IPS DF 19.7 (cell line): ENCODE measurements around the gene IGFN1.

ENCODE experiments used
- DNase-seq: peaks from one replicate; pipeline ENCODE4 v3.0.0-alpha.2; 2013; ENCODE audit warnings: low read depth, low spot score

The IGFN1 gene

DNA sequence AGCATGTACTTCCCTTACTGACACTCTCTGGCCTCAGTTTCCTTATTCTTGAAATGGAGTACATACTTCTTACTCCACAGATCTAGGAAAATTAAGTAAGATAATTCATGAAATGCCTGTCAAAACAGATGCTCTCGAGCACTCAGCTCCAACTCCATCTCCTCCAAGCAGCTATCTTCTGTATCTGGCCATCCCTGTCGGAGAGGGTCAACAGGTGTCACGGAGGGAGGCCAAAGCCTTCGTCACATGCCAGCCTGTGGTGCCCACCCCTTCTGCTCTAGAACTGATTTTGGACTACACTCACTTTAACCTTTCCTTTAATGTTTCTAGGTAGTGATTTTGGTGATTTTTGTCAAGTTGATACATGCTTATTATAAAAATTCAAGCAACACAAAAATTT lies 73.9 kb downstream of the IGFN1 start:
- DNase-seq: no peak

GRCh38 chr1:201265756-201266155 lies 75.1 kb downstream of the IGFN1 start:
- DNase-seq: no peak

- no peak for DNase-seq
Observed at GRCh38 chr1:201266276-201266675, 75.7 kb downstream of the IGFN1 start.

GRCh38 chr1:201266774-201267173 lies 76.2 kb downstream of the IGFN1 start:
- DNase-seq: no peak

DNA sequence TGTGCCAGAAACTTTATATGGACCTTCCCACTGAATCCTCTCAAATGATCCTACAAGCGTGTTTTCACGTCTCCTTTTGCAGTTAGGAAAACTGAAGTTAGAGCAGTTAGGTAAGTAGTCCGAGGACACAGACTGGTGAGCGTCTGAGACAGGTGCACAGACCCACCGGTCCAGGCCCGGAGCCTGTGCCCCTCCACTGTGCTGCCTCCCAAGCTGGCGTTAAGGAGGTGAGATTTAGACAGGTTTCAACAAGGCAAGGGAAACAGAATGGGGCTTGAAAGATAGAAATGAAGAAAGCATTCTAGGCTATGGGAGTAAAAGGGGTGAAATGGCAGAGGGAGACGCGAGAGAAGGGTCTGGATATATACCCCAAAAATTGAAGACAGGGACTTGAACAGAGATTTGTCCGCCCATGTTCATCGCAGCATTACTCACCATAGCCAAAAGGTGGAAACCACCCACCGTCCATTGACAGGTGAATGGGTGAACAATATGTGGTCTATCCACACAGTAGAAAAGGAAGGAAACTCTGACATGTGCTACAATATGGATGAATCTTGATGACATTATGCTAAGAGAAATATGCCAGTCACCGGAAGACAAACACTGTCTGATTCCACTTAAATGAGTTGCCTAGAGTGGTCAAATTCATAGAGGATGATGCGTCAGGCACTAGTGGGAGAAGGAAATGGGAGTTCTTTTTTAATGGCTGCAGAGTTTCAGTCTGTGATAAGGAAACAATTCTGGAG lies 77.0 kb downstream of the IGFN1 start:
- no peak for DNase-seq

GRCh38 chr1:201268604-201269151 lies 78.1 kb downstream of the IGFN1 start:
- DNase-seq: no peak

DNA sequence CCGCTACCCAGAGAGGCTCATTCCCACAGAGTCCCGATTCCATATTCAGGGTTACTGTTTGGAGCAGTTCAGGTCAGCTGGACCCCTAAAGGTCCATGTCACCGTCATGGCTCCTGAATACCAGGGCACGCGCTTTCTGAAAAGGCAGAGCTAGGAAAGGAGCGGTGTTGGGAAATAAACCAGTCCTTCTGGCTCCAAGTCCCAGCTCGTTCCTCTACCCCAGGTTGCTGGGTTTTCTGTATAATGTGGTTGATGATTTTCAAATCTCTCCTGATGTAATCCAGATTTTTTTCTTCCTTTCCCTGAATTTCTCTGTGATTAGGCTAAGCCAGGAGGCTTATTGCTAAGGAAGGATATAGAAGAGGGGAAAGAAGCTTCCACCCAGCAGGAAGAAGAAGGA lies 78.7 kb downstream of the IGFN1 start:
- no peak for DNase-seq

DNA sequence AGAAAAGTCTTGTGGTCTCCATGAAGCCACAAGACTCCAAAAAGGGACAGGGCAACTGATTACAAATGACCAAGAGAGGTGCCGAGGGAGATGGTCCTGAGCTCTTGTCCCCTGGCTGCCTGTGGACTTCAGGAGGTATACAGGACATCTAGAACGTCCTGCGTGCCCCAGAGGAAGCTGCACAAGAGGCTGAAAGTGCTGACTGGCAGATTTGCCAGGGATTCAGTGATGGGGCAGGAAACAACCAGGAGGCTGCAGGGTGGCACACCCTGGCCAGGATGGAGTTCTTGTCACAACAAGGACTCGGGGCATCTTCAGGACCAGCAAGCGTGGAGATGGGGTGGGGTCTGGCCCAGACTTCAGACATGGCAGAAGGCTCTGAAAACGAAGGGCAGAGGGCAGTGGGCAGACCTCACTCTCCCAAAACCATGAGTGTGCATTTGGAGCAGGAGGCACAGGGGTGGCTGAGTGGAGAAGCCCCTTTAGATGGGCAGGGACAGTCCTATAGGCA lies 79.3 kb downstream of the IGFN1 start:
- DNase-seq: no peak

GRCh38 chr1:201270616-201271390 lies 80.2 kb downstream of the IGFN1 start:
- DNase-seq: no peak

DNA sequence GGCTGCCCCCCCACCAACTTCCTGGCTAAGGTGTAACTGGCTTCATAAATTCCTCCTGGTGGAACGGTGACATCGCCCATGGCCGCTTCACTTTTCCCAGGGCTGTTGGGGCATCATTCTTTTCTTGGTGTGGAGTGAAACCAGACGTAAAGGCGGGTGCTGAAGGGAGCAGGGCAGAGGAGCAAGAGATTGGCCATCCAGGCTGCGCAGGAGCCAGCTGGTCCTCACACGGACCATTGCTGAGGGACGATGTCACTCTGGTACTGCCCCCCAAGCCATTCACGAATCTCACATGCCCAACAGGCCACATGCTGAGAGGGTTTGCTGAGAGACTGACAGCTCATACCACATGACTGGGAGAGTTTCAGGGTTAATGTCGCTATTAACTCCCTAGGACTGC lies 82.2 kb downstream of the IGFN1 start:
- DNase-seq: no peak

GRCh38 chr1:201274616-201275252 lies 84.1 kb downstream of the IGFN1 start:
- no peak for DNase-seq

- DNase-seq: no peak
Observed at GRCh38 chr1:201275253-201275666, 84.6 kb downstream of the IGFN1 start.

DNA sequence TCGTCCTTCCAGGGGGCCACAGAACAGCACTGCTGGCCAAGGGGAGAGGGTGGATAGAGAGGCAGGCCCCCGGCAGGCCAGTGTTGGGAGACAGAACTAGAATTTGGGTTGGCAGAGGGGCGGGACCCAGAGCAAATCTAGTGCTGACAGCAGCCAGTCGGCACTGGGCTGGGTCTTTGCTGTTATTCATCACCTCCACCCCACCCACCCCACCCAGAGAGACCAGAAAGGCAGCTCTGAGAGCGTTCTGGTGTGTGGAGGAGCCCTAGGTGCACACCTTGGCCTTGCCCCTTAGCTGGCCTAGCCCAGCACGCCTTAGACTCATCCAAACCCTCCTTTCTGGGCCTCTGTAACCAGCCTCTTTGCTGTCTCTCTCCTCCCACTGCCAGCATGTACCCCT lies 86.3 kb downstream of the IGFN1 start:
- no peak for DNase-seq

DNA sequence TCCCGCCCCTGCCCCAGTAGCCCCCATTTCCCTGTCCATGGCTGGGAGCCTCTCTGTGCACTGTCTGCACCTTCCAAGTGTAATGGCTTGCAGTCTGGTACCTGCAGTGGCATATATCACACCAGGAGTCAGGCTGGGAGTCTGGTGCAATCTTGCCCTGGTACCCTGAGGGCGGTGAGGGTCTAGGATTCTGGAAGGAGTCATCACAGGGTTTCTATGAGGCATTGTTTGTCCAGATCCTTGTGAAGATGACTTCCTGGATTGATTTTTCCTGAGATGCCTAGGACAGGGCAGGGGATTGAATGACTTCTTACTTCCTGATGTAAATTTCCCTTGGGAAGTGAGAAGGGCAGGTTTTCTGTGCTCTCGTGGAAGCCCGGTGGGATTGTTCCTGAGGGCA lies 86.8 kb downstream of the IGFN1 start:
- no peak for DNase-seq
